CMK (cell line): ENCODE measurements around the gene ANP32E.

ENCODE experiments used
- DNase-seq: peaks from one replicate; pipeline ENCODE4 v3.0.0-alpha.2; 2010; ENCODE audit warnings: low read depth

ANP32E gene

DNA sequence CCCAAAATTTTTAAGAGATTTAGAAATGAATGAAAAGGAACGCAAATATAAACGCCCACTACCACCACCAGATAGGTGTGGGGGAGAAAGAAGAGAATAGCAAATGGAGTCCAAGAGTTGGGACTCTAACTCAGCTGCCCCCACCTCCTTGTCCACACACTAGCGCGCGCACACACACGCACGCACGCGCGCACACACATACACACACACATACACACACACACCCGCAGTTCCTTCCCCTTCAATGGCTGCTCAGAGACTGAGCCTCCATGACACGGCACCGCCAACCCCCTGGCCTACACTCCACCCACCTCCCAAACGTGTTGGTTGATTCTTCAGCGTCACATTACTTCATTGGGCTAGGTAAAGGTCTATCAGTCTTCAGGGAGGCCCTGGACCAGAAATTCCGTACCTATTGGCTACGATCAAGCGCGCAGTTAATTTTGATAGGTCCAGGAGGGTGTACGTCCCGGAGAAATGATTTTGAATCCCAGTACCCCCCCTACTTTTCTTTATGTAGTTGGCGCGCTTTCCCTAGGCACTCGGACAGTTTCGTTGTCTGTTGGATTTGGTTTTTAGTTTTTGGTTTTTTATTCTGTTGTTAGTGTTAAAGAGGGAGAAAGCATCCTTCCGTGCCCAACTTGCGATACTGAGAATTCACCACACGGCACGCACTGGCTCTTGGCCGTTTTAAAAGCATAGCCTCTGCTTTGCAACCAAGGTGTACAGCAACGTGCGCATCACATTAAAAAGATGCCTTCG, at the start of gene ANP32E:
Gene ANP32E (minus strand): TSS at position 261 of the 762 bp plus-strand sequence. CDS start 326 bp downstream, outside the sequence.
- peak; percentile 96 for DNase-seq

DNA sequence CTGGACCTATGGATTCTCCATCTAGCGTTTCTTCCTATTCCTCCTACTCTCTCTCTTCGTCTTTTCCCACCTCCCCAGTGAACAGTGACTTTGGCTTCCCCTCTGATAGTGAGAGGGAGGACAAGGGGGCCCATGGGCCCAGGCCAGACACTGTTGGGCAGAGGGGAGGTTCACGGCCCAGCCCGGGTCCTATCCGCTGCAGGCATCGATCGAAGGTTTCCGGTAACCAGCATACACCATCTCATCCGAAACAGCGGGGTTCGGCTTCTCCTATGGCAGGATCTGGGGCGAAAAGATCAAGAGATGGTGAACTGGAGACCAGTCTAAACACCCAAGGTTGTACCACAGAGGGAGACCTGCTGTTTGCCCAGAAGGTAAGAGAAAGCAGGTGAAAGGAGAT, 47.3 kb upstream of the ANP32E start:
- no peak for DNase-seq

DNA sequence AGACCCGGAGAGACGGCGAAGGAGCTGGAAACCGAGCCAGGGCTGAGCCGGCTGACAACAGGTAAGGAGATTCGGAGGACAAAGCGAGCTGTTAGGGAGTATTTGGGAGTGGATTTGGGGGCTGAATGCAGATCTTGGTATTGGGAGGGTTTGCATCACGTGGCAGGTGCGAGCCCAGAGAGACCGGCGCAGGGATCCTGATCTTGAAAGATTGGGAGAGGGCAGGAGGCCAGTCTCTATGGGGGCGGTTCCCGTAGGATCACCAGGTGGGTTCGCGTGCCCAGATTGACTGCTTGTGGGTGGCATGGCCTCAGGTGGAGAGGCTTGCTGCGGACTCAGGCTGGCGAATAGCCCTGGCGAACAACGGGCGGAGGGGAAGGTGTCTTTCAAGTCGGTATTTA, 46.6 kb upstream of the ANP32E start:
- no peak for DNase-seq

DNA sequence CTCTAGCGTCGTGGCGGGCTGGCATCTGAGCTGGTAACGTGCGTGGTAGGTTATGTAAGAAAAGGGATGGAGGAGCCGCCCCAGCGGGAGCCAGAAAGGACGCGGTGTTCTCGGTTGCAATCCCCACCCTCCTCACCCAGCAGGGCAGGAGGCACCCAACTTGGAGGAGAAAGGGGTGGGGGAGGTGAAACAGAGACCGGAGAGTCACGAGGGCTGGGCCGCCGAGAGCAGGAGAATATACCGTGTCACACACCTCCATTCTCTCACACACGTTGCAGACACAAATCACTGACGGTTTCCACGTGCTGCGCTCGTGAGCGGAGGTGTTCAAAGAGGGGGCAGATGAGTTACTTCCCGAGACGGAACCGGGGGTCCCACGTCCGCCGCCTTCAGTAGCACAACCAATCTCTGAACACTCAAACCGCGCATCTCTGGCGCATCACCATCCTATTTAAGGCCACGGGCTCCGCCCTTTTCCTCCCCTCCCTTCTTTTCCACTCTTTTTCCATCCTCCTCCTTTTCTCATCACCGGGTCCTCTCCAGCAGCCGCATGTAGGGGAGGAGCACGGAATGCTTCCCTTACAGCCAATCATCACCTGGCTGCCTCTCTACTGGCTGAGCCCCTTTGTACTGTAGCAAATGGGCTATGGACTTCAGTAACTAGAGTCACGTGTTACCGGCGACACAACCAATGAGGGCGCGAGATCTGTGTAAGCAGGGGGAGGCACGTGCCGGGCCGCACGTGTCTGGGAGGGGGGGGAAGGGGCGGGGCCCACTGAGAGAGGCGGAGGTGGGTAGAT, 46.0 kb upstream of the ANP32E start, which contains the start of gene CIART:
Gene CIART (plus strand): TSS at position 797 of the 800 bp plus-strand sequence. CDS start 714 bp downstream, outside the sequence.
- DNase-seq = peak; percentile 66

DNA sequence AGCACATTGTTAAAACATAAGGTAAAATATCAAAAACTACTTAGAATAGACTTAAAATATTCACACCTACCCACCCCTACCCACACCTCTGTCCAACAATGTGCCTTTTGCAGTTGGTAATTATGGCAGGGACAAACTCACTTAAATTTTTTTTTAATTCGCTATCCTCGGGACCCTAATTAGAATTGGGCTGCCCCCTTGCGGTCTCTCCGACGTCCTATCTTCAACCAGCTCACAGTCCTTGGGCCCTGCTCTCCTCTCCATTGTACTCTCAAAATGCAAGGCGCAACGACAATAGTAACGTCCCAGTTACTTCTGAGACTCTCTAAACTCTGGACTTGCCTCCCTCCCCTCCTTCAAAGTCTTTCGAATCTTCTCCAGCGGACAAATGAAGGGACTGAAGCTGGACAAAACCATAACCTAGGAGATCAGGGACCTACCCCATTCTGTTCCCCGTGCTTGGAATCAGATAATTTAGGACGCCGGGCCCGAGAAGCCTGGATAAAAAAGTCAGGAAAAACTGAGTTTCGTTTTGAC, 45.4 kb upstream of the ANP32E start:
- DNase-seq = peak; percentile 33

DNA sequence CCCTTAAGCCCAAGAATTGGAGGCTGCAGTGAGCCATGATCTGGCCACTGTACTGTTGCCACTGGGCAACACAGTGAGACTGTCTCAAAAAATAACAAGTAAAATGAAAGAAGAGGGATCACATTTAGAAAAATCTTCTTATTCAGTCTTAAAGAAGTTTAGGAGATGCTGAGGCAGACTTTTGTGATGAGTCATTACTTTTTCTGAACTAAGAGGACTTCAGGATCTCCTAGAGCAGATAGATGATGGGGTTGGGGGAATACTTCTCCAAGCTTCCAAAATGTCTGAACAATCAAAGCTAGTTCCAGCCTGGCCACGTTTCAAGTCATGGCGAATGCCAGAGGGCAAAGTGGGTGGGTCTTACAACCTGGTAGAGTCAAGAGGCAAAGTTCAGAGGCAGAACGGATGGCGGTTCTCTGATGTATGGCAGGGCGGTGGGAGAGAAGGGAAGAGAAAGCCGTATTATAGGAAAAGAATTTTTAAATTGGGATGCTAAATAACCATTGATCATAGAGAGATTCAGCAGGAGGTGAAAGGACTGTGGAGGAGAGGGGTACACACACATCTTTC, 44.3 kb upstream of the ANP32E start:
- no peak for DNase-seq

DNA sequence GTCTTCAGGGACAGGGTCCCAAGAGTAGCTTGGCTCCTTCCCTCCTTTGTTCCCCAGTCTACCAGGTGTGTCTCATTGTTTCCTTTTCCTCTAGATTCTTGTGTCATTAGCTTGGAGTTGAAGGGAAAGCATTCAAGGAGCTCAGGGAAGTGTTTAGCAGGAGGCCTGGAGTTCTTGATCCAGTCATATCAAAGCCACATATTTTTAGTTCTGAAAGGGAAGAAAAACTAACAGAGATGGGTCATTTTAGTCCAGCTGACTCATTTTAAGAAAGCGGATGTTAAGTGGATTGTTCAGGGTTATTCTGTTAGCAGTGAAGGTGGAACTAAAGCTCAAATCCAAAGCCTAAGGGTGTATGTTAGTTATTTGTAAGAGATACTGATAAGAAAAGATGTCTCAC, 37.4 kb upstream of the ANP32E start:
- DNase-seq = no peak

DNA sequence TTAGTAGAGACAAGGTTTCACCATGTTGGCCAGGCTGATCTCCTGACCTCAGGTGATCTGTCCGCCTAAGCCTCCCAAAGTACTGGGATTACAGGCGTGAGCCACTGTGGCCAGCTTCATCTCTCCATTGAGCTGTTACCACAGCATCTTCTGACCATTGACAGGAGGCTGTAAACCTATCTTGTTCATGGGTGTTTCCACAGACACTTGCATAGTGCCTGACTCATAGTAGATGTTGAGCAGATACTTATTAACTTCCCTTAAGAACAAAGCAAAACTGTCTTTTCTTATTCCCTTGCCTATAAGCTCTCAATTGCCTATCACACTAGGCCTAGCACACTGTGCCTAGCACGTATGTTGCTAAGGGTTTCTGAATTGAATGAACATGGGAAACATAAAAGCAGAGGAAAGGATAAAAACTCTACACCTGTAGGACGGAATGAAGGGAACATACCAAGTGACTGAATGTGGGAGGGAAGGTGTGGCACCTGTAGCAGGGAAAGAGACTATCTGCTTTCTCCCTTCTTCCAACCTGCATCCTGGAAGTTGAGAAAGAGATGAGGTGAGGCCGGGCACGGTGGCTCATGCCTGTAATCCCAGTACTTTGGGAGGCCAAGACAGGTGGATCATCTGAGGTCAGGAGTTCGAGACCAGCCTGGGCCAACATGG, 35.5 kb upstream of the ANP32E start:
- no peak for DNase-seq

DNA sequence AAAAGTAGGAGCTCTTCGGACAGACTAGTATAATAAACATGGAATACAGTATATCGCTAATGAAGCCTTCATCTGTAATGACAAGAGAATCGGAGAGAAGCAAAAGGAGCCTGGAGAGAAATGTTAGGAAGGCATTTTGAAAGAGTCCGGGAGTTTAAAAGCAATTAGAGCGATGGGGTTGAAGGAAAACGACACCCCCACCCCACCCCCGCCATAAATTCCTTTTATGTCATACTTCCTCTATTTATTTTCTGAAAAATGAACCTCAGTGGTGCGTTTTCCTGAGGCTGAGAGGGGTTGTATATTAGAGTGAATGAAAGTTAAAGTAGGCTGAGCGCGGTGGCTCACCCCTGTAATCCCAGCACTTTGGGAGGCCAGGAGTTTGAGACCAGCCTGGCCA, 33.5 kb upstream of the ANP32E start:
- DNase-seq = no peak

DNA sequence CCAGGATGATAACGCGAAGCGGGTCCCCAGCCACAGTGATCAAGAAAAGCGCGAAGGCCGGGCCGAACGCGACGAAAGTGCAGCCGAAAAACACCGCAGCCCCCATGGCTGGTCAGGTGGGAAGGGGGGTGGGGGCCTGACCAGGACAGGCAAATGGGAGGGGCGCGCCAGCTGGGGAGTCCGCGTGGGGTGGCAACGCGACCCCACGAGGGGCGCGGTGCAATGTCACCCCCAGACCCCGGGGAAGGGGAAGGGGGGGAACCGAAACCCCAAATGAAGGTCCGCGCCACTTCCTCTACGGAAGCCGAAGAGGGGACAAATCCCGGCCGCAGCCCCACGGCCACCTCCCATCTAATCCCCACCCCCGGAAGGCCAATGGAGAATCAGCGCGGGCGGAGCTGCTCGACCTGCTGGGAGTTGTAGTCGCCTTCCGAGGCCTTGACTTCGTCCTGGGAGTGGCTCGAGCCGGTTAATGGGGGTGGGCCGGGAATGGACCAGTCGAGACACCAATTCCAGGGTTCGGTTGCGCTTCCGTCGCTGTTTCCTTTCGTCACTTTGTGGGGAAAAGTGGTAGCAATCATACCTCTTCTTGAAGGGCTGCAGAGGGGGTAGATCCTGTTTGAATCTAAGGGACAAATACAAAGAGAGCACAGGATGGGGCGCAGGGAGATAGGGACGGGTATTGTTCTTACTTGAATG, 32.9 kb upstream of the ANP32E start, which contains the start of gene APH1A:
Gene APH1A (minus strand): TSS at position 312 of the 699 bp plus-strand sequence. CDS start 206 bp downstream, at position 106.
- peak; percentile 97 for DNase-seq

DNA sequence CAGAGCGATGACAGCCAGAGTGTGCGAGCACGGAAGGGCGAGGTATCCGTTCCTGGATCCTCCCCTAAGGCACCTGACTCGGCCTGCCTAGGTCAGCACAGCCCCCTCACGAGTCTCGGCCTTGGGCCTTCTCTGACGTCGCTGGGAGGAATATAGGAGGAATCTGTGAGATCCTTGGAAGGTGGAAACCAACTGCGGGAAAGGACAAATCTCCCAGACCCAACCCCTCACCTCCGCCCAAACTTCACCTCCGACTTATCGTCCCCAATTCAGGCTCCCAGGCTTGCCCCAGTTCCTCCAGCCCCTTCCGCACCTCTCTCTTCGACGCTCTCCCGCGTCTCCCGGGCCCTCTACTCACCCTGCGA, 32.4 kb upstream of the ANP32E start:
- no peak for DNase-seq

DNA sequence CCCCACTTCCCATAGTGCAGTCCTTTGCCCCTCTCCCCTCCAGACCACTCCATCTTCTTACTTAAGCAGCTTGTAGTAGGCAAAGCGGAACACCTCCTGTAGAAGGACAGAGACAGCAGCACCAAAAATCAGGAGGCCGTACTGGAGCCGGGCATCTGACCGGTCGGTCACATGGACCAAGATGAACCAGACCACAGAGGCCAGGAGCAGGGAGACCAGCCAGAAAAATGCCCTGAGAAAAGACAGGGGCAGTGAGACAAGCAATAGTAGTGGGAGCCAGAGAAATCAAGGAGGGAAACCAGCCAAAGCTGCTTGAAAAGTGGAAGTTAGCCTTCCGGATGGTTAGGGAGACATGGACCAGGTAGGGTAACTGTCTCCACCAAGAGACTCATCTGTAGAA, 32.0 kb upstream of the ANP32E start:
- no peak for DNase-seq

DNA sequence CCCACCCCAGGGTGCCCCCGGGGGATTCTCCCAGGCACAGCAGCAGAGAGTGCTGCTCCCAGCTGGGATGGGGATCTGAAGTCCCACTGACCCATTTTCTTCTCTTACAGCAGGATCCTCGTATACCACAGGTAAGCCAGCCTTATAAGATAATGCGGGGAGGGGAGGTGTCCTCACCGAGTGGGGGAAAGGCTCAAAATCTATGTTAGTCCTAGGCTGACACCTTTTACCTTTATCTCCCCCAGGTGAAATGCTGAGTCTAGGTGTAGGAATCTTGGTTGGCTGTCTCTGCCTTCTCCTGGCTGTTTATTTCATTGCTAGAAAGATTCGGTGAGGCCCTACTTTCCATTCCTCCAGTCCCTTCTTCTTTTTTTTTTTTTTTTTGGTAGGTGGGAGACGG, 27.6 kb upstream of the ANP32E start:
- no peak for DNase-seq

DNA sequence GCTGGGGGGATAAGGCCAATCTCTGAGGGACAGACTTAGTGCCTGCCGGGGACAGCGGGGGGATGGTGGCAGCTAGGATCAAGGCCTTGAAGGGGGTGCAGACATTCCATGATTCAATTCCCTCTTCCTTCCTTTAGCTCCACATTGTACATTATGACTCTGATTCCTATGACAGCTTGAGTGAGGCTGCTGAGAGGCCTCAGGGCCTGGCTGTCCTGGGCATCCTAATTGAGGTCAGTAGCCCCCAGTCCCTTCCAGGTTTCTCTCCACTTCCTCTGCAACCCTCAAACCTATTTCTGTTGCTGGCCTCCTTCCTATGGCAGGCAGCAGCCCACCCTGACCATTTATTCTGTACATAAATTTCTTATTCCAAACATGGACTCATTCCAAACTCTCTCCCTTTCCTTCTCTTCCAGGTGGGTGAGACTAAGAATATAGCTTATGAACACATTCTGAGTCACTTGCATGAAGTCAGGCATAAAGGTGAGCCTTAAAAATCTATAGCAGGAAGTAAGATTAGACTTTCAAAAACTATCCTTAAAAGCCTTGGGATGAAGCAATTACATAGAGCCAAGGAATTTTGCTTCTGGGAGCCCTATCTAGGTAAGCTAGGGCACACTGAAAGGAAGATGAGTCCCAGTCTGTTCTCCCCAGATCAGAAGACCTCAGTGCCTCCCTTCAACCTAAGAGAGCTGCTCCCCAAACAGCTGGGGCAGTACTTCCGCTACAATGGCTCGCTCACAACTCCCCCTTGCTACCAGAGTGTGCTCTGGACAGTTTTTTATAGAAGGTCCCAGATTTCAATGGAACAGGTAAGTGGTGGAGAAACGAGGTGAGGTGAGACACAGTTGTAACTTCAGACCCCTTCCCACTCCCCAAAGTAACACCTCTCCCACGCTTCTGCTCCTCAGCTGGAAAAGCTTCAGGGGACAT, 26.7 kb upstream of the ANP32E start:
- no peak for DNase-seq

DNA sequence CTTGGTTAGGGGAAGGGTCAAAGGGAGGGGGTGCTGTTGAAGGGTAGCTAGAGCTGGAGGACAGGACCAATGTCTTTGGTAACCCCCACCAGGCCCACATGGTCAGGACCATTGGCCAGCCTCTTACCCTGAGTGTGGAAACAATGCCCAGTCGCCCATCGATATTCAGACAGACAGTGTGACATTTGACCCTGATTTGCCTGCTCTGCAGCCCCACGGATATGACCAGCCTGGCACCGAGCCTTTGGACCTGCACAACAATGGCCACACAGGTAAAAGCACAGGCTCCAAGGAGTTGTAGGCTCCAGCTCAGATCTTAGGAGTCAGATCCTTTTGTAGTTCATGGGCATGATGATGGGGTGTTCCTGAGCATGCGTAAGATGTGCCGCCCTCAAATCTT, 25.5 kb upstream of the ANP32E start:
- DNase-seq = no peak

DNA sequence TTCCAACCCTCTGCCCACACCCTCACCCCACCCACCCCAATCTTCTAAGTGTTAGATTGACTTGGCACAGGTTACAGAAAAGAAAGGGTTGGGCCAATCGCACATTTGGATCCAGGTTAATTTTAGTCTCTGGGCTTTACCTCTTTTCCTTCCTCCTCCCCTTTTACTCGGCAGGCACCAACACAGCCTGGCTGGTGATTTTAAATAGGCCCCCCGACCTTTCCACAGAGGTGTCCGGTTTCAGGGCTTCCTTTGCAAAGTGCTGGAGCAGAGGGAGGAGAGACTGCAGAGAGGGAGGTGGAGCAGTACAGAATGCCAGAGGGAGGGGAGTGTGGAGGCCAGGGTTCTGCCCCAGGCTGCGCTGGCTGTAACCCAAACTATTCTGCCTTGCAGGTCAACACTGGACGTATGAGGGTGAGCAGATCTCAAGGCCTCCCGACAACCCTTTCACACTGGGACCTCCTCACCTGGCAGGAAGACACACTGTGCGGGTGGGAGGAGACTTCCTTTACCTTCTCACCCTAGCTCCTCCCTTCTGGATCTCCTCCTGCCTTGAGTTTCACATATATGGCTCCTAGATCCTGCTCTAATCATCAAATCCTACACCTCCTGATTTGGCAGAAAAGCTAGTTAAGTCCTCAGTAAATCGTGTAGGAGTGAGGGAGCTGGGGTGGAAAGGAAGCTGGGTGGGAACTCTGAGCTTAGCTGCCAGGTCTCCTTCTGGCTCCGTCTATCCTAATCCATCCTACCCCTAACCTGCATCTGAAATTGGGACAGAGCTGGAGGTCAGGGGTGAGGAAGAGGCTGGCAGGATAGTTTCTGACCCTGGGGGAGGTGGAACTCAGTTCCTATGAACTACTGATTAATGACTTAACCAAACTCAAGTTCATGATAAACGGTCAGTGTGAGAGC, 24.1 kb upstream of the ANP32E start:
- DNase-seq = no peak

DNA sequence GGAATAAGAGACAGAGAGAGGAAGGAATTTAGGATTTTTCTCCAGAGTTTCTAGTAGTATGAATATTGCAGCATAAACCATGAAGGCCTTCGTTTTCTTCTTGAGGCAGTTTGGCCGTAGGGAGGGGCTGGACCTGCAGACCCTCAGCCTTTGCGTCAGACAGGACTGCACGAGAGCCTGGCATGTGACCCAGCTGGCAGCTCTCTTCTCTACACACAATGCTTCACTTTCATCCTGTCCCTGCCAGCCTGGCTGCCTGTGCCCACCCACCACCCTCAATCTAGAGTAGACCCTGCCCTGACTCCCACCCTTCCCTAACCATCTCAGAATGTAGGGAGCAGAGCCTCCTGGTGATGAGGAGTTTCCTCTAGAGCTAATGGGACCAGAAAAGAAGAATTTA, 23.3 kb upstream of the ANP32E start:
- DNase-seq = no peak

DNA sequence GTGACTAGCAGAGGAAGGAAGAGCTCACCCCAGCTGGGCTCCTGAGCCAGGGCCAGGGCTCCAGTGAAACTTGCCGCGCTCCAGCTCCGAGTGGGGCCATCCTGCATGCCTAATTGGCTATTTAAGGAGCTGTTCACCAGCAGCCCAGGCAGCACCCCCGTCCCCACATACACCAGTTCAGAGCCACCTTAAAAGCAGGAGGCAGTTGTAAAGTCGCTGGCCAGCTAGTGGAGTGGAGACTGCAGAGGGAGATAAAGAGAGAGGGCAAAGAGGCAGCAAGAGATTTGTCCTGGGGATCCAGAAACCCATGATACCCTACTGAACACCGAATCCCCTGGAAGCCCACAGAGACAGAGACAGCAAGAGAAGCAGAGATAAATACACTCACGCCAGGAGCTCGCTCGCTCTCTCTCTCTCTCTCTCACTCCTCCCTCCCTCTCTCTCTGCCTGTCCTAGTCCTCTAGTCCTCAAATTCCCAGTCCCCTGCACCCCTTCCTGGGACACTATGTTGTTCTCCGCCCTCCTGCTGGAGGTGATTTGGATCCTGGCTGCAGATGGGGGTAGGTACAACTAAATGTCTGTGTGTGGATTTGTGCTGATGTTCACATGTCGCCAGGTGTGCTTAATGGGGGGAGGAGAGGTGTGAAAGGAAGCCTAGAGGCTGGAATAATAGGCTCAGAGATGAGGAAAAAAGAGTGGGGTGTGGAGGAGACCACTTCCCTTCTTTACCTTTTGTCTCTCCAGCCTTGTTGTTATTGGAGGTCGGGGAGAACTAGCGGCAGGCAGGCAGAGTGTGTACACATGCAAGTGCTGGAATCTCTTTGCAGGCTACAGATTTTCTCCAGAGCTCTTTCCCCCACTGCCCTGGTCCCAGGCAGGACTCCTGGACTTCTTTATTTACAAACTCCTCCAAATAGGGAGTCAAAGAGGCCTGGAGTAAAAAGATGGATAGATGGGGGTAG, 22.0 kb upstream of the ANP32E start, which contains the start of gene CA14:
Gene CA14 (plus strand): TSS at position 151 of the 962 bp plus-strand sequence. CDS start 355 bp downstream, at position 506.
- no peak for DNase-seq
